GM18517 (cell line): ENCODE results near the gene RBMS1.

ENCODE experiments used
- ATAC-seq: cut with Tn5 transposase; IDR thresholded peaks from one replicate; pipeline ENCODE4 v1.9.1; 2021; ENCODE audit warnings: mild to moderate bottlenecking, moderate library complexity; ENCODE audit not compliant: unreplicated experiment

RBMS1 gene

DNA sequence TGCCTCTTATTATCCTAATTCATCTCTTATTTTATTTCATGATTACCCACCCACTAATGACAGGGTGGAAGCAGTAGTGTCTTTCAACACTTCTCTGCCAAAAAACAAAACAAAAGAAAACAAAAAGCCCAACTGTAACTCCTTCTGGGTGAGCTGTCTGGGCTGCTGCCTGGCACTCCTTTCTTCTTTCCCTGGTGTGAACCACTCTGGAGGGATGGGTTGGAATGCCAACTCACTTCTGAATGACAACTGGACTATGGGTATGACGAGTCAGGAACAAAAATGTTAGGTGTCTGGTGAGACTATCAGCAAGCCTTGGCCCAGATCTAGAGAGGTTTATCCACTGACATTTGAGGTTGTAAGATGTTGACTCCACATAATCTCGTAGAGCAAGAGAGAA is 205.3 kb downstream of the RBMS1 start:
- ATAC-seq, result no peak

GRCh38 chr2:160287476-160287875 is 206.1 kb downstream of the RBMS1 start:
- no peak for ATAC-seq

GRCh38 chr2:160286551-160286950 is 207.1 kb downstream of the RBMS1 start:
- ATAC-seq, result no peak

DNA sequence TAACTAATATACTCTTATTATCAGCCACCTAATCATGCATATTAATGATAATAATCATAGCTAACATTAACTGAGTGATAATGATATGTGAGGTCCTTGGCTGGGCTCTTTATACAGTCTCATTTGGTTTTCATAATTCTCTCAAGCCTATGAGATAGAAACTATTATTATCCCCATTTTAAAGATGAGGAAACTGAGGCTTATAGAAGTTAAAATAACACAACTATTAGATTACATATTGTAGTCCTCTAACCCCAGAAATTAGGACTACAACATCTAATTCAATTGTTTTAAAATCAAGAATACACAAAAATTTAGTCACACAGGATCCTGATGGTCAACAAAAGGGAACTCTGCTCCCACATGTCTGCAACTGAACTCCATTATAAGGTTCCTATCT is 209.9 kb downstream of the RBMS1 start:
- ATAC-seq, result no peak

DNA sequence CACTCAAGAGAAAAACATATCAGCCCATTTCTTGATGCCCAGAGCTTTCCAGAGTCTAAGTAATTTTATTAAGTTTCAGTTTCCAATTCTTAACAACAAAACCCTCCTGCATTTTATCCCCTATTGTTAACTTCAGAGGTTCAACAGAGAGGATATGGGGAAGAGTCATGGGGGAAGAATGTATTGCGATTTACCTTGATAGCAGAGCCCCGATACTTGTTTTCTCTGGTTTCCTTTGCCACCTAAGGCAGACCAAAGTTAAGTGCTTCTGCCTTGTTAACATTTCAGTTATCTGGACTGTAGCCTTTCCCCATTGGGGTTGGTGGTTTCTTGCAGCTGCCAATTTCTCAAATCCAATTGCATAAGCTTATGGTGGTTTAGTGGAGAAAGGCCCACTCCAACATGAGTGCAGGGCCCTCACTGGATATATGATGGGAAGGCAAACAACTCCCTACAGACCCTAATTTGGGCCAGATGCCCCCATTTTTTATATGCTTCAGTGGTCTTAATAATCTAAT is 211.5 kb downstream of the RBMS1 start:
- ATAC-seq, result no peak

- ATAC-seq, result no peak
Measured at GRCh38 chr2:160281213-160281612, 212.4 kb downstream of the RBMS1 start.

DNA sequence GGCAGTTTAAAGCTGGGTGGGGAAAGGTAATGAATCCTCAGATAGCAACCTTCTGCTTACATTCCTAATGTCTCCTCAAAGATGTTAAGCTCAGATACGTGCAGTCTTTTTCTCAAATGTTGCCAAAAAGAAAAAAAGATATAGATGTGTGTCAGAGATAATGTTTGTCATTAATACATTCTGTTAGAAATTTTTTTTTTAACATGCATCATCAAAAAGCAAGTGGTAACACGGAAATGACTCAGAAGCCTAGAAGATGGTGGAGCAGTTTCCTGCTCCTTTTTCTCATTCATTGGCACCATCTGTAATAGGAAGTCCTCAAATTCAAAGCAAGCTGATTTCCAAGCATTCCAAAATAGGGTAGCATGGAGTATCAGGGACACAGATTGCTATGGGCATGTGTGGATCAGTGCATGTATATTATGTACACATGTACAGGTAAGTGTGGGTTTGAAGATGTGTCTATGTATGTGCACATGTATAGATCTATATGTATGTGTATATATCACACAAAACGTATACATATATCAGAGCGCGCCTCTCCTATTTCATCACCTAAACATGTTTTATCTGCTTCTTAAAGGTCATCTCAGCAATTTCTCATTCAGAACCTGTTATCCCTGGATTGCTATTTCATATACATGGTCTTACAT is 213.7 kb downstream of the RBMS1 start:
- ATAC-seq, result no peak

- ATAC-seq, result no peak
Measured at GRCh38 chr2:160278879-160279177, 214.8 kb downstream of the RBMS1 start.

DNA sequence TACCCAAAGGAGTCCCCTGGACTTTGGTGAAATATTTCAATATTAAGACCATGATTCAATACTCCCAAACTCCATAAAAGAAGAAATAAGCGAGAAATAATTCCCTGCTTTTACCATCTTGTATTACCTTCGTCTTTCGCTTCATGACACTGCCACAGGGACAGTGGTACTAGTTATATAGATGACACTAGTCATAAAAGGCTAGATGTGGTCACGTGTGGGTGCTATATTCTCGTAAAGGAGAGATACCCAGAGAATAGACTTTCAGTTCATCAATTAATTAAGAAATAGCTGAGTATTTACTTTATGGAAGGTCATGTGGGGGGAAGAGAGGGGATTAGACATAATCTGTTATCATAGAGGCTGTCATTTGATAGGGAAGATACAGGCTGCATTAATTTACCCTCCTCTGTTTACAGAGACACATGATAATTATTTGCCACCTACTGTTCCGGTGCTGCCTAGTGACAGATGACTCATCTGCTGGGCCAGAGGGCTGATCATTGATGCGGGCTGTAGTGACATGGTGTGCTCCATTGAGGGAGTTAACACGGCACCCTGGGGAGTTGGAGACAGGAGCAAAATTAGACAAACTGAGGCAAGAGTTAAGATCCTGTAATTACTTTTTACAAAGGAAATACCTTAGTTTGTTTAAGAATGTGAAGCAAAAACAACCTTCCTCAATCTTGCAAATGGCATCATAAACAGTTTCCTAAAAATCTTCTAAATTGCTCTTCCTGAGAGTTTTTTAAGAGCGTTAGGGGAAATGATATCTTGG is 215.3 kb downstream of the RBMS1 start:
- no peak for ATAC-seq

DNA sequence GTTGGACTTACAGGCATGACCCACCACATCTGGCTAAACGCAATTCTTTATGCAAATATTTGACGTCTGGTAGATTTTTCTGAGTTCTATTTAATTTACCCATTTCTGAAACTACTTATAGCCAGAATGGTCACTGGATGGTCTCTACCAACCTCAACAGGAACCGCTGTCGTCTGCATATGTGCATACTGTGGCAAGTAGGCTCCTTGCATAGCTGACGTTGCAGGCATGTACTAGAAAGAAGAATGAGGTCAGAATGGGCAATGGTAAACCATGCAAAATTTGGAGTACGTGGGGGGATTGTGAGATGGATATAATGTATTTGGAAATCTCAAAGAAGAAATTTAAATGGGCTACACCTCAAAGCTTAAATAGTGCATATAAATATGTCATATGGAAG is 216.5 kb downstream of the RBMS1 start:
- no peak for ATAC-seq

GRCh38 chr2:160275656-160276055 is 218.0 kb downstream of the RBMS1 start:
- no peak for ATAC-seq

DNA sequence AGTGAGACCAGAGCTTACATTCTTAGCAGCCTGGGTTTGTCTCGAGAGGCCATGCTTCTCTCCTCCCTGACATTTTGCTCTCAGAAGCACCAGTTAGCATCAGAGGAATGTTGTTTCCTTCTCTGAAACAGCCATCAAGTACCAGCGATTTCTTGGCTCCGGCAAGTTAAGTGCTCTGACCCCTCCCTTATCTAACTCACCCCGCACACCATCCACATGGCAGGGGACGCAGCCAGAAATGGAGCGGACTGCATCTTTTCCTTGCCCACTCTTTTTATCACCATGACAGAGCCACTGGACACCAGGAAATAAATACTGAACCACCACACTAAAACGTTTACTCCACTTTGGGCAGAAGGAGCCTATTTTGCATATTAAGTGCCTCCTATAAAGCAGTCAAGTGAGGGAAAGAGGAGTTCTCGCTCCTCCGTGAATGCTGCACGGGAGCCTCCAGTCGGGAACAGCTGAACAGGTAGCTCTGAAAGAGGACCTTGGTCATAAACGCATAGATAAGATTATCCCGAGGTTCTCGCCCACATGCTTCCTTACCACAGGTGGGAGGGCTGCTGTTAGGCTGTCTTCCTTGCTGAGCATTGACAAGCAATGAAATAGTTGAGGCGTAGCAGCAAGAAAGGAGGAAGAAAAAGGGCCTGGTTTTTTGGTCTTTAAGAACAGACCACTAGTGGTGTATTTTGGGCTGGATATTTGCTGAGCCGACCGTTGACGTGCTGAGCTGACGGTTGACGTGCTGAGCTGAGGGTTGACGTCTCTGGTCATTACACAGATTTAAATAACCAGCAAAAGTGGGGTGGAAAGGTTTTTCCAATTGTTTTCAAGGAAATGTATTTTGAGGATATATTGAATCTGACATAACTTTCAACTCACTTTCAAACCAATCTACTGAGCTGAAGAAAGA is 222.2 kb downstream of the RBMS1 start:
- no peak for ATAC-seq

DNA sequence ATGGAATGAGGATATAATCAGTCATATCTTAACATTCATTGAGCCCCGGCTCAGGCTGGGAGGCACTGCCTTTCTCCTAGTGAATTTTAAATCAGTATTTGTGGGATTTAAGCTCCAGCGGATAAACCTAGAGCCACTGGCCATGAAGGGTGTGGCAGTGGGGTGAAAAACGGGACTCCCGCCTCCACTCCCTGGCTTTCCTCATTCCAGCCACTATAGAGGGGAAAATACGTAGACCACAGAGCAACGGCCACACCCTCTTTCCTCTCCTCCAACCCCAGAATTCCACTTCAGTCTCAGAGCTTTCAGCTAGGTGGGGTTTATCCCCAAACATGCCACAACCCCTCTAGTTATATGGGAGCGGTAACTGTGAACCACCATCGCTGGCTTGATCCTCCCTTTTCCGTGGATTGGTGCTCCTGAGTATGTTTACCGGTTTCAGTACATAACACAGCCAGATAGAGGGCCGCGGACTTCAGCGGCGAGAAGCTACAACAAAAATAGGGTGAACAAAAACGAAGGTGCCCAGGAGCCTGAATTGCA is 223.0 kb downstream of the RBMS1 start:
- ATAC-seq, result no peak

DNA sequence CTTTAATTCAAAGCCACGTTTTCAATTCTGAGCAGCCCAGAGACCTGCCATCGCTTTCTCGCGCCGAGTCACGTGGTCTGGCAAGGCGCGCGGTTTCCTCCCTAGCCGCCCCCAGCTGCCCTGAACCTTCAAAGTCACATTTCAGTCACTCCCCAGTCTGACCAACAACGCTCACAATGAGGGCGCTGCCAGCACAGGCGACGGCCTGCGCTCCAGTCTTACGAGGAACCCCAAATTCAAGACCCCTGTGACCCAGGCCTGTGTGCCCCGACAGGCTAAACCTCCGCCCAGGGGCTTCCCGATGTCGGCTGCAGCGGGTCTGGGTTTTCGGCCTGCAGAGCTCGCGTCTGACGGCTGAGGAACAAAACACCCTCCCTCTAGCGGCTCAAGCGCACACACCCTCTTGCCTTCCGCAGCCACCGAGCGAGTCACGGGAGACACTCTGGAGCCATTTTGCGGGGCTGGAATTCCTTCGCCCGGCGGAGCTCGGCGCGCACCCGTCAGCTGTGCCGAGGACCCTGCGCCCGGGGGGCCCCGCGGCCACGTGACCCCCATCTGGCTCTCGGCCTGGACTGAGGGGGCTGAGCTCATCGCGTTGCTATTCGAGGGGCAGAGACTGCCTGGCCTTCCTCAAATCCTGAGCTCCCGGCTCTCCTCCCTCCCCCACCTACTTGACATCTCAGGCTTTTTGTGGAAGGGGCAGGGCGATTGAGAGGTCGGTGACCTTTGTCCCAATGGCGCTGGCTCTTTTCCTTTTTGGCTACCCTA is 223.6 kb downstream of the RBMS1 start:
- peak; percentile 88 for ATAC-seq

DNA sequence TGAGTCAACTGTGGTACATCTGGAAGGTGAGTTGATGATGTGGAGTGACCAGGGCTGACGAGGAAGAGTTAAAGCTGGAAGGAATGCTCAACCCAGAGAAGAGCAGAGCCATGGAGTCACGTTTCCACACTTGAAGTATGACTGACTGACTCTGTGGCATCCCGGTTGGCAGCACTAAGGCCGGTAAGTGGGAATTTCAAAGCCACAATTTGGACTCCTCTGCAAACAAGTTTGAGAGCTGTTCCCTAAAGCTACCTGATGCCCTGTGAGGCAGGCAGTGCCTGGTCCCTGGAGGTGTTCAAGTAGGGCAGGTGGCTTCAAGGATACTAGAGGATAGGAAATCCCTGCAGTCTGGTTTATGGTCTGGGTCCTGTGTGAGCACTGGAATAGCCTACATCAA is 224.2 kb downstream of the RBMS1 start:
- no peak for ATAC-seq

DNA sequence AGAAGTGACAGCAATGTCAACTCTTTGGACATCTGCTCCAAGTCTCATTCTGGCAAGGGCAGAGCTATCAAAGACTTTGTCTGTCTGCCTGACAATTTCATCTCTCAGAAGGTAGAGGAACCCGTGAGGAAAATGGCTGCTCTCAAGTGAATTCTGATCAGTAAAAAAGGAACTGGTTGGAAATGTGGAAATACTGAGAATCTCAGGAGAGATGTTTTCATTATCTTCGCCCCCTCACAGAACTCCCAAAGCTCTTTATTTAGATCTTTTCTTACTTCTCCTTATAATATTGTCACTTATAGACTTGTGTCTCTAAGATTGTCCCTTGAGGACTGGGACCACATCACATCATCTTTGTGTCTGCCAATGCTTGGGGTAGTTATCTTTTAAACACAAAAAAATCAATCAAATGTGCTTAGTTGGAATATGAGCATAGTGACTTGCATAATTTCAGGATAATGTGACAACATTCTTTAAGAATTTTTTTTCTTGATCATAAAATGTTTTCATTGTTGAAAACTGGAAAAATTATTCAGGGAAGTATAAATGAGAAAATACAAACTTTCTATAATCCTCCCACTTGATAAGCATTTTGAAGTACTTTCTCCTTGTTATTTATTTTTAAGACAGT is 225.3 kb downstream of the RBMS1 start:
- no peak for ATAC-seq

DNA sequence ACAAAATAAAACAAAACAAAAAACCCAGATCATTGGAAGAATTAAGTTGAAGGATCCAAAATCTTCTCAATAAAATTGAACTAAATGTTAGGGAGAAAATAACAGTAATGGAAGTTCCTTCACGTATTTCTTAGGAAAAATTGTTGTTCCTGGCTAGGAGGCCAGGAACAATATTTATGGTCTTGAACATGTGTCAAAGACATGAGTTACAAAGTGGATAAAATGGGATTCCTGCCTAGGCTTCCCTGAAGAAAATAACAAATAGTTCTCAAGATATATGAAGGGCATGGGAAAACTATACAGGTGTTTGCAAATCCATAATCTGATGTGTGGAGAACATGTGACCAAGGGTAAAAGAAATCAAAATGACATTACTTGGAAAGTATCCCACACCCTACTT is 225.9 kb downstream of the RBMS1 start:
- ATAC-seq, result no peak

DNA sequence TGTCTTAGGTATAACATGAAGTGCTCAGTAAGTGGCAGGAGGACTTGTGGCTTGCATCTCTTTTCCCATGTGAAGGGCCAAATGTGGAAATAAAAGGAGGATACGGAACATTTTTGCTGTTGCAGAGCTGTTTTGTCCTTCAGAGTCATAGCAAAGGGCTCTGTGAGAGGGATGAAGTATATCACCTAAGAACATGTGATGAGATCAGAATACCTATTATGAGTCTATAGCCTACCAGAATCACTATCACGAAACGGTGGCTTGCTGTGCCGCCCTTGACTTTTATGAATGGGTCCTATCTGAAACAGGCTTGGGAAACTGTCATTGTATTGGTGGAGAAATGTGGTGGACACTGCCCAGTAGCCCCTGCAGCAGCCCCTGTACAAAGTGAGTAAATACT is 226.6 kb downstream of the RBMS1 start:
- ATAC-seq, result no peak

GRCh38 chr2:160266037-160266551 is 227.5 kb downstream of the RBMS1 start:
- ATAC-seq, result no peak

GRCh38 chr2:160264308-160264707 is 229.3 kb downstream of the RBMS1 start:
- no peak for ATAC-seq
